Left hindlimb (tissue), 1 donor: ENCODE results near the gene PAM16.

Source experiments
- DNase-seq: peaks from one replicate; pipeline ENCODE4 v3.0.0-alpha.2; 2018

The PAM16 gene

DNA sequence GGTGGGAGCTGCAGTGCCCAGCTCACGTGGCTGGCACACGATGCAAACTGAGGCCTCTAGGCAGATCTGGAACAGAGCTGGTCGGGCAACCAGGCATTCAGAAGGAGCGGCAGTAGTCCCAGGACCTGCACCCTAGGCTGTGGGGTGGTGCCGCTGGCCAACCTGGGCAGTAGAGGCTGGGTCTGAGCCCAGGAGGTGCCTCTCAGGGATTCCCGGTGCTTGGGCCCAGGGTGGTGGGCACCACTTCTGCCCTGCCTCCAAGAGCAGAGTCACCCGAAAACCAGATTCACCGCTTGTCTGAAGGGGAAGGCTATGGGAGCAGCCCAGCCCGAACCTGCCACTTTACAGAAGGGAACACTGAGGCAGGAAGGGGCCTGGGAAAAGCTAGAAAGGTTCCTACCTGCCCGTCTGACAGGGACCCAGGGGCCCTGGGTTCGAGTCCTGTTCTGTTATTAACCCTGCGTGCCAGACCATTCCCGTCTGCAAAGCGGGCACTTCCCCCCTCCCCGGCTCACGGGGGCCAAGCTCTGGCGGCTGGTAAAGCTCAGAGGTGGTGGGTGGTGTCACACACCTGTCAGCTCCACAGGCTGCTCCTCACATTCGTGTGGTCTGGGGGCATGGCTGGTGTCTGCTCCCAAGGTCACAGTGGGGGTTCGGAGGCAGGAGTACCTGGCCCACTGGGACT lies 18.4 kb downstream of the PAM16 start:
- DNase-seq: no peak

DNA sequence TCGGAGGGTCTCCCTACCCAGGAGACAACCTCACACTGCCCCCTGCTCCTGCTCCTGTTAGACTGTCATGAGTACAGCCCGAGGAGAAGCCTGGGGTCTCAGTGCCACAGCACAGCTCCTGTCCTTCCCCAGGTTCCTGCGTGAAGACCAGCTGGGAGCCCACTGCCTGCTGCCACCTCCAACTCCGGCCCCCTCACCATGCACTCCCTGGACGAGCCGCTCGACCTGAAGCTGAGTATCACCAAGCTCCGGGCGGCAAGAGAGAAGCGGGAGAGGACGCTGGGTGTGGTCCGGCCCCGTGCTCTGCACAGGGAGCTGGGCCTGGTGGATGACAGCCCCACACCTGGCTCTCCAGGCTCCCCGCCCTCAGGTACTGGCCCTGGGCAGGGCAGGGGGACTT lies 19.0 kb downstream of the PAM16 start:
- no peak for DNase-seq

DNA sequence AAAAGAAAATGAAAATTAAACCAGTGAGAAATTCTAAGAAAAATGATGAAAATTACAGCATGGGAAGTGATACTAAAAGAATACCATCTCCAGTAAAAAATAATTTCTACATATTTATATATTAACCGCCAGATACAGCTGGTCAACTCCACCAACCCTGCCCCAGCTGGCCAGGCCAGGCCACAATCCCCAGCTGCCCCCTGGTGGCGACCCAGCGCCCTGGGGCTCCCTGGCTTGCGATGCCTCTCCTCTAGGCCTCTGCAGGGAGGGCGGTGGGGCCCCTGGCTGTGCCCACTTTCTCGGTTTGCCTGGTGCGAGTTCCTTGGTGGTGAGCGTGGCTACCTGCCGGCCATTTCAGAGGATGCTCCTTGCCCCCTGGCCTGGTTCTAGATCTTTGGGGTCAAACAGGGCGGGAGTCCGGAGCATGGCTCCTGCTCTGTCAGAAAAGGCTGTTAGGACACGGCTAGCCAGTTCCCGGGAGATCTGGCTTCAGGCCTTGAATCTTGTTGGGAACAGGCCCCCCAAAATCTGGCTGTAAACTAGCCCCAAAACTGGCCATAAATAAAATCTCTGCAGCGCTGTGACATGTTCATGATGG lies 20.7 kb downstream of the PAM16 start:
- DNase-seq: peak; percentile 79

DNA sequence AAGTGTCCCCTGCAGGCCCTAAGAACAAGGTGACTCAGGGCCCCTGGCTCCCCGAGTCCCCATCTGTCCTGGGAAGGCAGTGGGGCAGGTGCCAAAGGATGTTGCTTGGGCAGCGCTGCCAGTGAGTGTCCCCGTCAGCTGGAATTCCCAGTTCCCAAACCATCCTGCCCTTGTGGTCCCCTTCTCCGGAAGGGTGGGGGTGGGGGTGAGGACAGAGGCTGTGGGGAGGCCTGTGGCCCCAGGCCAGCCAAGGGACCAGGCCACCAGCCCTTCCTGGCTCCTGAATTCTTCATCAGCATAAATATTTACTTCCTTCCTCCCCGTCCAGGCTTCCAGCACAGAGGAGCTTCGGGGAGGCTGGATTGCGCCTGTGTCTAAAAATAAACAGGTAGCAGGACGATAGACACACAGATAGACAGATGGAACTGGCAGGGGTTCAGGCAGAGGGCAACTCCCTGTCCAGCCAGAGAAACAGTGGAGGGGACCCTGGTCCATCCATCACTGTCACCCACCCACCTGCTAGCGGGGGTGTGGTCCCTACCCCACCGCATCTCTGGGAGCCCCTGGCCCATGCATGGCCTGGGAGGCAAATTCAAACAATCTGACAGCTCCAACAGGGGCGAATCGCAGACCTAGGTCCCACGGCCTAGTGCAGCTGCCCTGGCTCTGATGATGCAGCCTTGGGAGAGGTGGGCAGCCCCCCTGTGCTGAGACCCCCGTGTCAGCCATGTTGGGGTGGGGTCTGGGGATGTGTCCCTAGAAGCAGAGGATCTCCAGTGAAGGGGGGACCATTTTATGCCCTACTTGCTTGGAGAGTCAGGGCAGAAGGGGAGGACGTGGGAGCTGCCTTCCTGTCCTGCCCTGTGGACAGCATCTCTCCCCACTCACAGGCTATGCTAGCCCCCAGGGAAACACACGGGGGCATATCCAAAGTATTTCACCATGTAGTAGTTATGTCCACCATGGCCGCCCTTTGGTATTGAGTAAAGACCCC lies 22.0 kb downstream of the PAM16 start:
- no peak for DNase-seq

DNA sequence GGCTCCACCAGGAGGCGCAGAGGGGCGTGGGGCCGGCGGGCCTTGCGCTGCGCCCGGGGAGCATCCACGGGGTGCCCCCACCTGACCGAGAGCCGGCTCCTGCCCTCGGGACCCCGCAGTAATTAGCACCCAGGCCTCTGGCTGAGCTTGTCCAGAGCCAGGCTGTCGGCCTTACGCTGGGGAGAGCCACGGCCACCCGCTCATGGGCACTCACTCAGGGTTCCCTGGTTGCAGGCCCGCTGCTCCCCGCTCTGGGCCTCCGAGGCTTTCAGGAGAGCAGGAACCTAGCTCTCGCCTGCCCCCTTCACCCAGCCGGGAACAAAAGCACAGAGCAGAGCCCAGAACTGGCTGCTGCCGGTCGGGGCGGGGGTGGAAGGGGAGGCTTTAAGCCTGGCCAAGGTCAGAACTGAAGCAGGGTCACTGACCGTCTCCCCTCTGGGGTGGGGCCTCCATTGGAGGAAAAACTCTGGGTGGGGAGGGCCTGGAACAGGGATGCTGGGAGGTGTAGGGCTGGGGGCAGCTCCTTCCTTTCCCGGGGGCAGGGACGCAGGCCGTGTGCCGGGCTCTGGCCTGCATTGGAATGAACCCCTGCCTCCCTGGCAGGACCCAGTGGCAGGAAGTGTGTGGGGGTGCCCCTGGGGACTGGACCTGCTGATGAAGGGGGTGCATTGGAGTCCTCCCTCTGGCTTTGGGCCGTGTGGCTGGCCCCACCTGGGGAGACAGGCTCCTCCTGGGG lies 22.9 kb downstream of the PAM16 start:
- DNase-seq: peak; percentile 86

DNA sequence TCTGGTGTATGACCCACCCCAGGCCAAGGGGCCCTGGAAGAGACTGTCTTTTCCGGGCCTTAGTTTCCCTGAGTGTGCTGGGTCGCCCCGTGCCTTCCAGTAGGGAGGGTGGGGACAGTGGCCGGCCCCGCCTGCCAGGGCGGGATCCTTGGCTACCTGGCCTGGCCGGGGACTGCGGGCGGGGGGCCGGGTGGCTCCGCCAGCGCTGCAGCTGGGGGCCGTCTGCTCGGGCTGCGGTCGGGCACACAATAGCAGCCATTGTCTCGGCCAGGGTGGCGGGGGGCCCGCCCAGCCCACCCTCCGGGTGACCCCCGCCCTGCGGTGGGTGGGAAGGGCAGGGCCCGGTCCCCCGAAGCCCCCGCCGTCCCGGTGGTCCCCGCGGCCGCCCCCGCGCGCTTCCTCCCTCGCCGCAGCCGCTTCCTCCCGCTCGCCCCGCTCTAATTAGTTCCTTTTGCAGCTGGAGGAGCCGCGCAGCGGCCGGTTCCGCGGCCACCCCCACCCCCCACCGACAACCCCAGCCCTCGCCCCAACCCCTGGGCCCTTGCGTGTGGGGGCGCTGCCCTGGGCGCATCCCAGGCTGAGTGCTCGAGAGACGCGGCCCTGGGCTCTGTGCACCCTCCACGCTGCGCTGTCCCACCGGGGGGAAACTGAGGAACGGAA lies 23.6 kb downstream of the PAM16 start:
- no peak for DNase-seq

DNA sequence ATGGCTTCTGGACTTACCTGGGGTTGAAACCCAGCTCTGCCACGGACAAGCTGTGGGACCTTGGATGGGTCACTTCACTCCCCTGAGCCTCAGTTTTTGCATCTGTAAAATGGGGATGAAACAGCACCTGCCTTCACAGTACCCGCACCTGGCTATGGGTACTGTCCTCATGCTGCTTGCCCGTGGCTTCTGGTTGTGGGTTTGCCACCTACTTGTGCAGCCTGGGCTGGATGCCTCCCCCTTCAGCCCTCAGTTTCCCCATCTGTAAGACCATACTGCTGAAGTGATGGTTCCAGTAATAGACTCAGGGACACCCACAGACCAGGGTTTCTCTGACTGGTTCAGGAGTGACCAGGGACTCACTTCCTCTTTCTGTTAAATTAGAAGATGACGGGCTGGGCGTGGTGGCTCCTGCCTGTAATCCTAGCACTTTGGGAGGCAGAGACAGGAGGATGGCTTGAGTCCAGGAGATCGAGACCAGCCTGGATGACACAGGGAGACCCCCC lies 25.8 kb downstream of the PAM16 start:
- no peak for DNase-seq

DNA sequence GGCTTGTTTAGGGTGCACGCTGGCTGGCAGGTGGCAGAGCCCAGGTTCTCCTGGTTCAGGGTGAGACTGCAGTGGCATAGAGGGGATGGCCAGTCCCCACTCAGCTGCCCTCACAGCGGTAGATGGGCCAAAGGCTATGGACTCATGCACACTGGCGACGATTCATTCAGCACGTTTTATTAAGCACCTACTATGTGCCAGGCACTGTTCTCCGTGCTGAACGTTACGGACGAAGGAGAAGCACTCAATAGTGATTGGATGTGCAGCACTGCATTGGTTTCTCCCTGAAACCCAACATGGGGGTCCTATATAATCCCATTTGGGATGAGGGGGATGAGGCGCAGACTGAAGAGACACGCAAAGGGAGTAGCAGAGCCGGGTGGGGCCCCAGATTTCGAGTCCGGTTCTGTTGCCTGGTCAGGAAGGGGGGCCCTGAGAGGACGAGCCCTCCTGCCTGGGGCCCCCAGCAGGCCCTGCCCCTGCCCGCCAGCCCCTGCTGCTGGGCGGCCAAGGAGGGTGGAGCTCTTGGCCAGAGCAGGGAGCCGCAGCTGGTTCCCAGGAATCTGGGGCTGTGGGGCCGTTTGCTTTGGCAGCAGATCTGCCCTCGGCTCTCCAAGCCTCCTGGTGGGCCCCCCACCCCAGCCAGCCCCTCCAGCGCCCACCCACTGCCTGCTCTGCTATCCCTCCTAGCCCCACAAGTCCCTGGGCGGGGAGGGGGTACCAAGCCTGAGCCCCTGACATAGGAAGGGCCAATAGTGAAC lies 26.4 kb downstream of the PAM16 start:
- DNase-seq: peak; percentile 83

DNA sequence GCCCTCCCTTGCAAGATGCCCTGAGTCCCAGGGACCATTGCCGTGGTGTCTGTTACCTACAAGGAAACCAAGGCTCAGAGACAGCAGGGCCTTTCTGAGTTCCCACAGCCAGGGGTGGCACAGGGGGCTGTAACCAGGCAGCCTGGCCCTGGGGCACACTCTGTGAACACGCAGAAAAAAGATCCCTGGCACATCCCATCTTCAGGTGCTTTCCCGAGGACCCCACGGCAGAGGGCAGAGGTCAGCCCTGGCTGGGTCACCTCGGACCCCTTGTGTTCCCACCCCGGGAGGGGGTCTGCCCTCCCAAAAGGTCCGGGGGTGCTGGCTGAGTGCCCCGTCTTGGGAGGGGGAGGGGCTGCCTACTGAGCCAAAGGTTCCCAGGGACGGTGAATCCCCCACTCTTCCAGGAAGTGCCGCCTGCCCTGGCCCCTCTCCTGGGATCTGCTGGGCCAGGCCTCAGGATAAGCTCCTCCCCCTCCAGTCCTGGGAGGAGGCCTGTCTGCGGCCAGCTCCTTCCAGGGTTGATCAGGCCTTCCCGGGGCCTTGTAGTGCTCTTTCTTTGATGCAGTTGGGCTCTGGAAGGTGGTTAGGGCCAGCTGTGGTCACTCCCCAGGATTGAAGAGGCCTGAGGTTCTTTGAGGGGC lies 27.2 kb downstream of the PAM16 start:
- DNase-seq: peak; percentile 79

DNA sequence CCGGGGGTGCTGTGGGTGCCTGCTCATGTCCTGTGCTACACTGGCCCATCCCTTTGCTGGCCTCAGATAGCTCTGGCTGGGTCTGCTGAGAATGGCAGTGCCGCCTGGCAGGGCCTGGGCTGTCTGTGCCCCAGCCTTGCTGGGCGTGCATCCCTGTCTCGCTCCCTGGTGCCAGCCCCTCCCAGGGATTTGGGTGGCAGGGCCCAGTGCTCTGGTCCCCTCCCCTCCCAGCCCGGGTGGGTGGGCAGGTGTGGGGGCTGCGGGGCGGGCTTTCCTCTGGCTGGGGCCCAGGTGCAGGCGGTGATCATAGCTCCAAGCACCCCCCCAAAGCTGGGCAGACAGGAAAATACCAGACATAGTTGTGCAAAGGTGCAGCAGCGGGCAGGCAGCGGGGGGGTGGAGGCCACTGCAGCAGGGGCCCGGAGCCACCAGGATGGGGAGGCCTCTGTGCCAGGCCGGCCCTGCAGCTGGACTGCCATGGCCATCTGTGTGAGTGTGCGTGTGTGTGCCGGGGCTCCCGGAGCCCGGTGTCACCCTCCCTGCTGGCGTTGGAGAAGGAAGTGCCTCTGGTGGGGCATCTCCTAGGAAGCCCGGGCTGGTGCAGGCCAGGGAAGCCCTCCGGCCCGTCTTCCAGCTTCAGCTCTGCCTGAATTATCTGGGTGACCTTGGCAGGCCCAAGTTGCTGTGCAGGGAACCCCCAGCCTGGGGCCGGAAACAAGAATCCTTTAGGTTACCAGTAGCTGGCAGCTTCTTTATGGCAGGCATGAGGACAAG lies 27.9 kb downstream of the PAM16 start:
- no peak for DNase-seq

DNA sequence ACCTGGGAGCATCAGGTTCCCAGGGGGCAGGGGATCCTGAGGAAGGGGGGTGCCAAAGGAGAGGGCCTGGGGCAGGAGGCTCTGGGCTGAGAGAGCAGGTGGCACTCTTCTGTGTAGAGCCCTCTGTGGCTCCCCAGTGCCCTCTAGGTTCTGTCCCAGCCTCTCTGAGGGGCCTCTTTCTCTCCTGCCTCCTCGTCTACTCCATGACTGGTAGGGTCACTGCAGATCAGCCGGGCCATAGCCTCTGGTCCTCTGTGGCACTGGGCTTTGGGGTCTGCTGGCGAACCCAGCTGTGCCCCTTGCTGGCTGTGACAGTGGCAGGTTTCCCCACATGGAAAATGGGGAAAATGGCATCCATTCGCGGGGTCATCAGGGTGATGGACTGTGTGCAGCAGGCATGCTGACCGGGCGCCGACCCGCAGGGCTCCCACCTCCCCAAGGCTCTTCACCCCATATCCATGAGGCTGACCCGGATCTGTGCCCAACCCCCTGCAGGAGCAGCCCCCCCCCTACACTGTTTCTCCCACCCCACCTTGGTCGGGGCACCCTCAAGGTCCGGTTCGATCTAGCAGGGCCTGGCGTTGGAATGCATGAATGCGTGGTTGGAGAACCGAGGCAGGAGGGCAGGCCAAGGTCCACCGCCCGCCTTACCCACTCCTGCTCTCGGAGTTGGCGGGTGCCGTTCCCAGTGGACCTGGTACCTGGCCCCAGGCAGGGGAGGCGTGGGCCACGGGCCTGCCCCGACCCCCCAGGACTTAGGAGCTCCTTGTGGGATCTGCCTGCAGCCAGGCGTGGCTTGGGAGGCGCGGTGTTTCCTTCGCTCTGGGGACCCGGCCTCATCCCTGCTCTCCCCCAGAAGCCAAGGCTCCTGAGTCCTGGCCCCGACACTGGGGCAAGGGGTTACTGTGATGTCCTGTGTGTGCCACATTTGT lies 28.7 kb downstream of the PAM16 start:
- DNase-seq: no peak

DNA sequence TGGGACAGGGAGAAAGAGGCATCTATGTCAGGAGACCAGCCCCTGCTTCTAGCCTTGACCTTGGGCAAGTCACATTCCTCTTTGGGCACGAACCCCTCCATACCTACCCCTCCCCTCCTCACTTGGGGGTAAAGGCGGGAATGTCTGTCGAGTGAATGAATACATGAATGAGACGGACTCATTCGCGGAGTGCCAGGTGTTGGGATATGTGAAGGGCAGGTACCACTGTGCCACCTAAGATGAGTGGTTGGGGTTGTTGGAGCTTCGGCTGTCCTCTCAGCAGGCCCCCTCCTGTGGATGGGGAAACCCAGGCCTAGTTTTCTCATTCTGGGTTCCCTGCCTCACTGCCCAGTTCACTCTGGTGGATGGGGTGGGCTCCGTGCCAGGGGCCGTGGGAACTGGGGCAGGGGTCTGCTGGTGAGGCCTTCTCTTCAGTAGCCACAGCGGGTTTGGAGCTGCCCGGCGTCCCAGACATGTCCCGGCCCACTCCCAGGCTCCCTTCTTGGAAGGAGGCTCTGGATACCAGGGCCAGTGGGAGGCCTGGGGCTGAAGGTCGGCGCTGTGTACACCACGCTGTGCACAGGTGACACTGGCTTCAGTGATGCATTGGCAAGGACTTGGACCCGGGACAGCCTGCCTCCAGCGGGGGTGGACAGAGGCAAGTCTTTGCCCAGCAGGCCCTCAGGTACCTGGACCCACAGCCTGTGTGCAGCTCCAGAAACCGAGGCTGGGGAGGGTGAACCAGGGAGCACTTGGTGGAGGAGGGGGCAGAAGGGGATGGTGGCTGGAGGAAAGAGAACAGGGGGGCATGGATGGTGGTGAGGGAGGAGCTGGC lies 29.6 kb downstream of the PAM16 start:
- no peak for DNase-seq

DNA sequence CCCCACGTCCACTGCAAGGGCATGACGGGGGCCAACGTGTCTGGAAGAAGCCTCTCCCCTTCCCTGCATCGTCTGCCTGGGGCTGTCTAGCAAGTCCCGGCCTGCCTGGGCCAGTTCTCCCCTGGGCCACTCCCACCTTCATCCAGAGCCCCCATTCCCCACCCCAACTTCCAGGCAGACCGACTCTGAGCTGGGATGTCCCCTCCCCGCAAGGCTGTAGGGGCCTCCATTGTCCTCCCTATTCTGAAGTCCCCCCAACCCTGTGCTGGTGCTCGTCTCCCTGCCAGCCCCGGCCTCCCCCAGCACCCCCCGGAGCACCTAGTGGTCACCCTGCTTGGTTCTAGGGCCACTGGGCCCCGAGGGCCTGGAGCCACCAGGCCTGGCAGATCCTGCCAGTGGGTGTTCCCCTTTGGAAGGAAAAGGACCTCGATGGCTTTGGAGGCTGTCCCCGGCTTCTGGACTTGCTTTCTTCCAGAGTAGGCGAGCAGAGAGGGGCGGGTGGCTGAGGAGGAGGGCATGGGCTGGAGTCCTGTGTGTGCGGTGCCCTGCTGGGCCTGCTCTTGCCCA lies 30.5 kb downstream of the PAM16 start:
- DNase-seq: no peak

DNA sequence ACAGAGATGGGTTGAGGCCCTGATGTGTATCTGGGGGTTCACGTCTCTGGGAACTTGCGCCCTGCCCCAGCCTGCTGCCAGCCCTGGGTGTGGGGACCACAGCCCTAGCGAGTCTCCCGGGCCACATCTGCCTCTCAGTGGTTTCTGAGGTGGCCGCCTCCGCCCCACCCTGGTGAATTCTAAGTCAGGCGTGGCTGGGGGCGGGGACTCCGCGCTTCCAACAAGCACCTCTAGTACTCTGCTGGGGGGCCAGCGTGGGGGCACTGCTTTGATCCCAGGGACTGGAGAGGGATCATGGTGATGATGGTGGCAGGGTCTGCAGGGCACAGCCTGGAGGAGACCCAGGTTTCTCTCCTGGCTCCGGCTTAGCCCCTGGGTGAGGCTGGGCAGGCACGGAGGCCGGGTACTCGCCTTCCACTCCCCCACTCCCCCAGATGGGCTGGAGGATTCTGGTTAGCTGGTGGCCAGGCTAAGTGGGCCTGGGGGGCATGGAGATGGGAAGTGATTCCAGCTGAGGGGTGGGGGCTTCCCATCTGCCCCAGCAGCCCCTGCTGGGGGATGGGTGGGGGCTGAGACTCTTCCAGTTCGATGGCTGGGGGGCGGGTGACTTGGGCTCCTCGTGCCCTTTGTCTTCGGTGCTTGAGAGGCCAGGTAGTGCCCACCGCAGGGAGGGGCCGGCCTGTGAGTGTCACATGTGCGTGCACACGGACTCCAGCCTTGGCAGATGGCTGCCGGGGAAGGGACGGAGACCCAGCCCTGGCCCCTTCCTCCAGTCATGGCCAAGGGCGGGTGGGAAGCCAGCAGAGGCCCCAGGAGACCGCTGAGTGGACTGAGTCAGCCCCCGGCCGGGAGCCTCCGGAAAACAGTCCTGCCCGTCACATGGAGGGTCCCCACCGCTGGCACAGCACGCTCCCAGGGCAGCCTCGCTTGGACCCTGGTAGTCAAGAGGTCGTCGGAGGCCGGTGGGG lies 31.4 kb downstream of the PAM16 start:
- no peak for DNase-seq

DNA sequence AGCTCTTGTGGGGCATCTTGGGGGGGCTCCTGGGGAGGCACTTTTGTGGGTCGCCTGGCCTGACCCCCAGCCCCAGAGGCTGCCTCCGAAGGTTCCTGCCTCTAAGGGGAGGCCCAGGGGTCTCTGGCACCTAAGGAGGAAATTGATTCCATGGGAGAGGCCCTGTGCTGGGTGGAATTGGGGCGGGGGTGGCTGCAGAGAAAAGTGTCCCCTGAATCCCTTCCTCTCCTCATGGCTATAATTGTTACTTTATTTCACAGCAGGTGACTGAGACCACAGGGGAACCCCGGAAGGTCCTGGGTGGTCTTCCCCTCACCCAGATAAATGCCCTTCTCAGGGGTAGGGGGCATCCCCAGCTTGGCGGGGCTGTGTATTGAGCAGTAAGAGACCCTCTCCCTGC lies 32.2 kb downstream of the PAM16 start:
- DNase-seq: no peak

DNA sequence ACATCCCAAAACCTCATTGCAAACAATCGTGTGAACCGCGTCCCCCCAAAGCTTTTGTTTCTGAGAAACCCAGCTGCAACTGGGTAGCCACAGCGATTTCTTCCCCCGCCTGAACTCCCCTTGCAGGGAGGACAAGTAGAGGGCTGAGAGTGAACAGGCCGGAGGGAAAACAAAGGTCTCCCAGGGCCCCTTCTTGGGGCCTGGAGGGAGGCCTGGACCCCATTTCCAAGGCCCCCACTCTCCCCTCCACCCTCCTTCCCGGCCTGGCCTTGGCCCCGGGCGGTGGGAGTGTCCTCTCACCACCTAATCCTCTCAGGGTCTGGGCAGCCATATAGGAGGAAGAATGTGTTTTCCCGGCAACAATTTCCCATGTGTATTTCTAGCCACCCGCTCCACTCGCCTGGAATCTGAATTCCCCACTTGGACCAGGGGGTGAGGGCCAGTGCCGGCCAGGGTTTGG lies 32.6 kb downstream of the PAM16 start:
- no peak for DNase-seq
